ENCODE measurements around the gene SPATA45.

- TF ChIP-seq EZH2phosphoT487 (IDR thresholded peaks at IDR 0.05; ENCODE audit: insufficient read depth, low read depth) (no peak), EZH2 (IDR thresholded peaks at IDR 0.05; ENCODE audit: insufficient read depth, poor library complexity, severe bottlenecking) (no peak)
Measured at GRCh38 chr1:212827831-212828278, 19.6 kb downstream of the SPATA45 start.

All from GM23248 (cell line).